HG03442 (cell line): ENCODE results near the gene UCMA.
"Not testable (repeated sequence)": the region's sequence is repeated elsewhere in the genome, so short reads cannot be mapped to it uniquely, and the experiment has no call there.

Source experiments
- ATAC-seq: cut with Tn5 transposase; IDR thresholded peaks from one replicate; pipeline ENCODE4 v1.9.1; 2021; ENCODE audit warnings: mild to moderate bottlenecking, moderate library complexity; ENCODE audit not compliant: unreplicated experiment

The UCMA gene, protein sequence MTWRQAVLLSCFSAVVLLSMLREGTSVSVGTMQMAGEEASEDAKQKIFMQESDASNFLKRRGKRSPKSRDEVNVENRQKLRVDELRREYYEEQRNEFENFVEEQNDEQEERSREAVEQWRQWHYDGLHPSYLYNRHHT

DNA sequence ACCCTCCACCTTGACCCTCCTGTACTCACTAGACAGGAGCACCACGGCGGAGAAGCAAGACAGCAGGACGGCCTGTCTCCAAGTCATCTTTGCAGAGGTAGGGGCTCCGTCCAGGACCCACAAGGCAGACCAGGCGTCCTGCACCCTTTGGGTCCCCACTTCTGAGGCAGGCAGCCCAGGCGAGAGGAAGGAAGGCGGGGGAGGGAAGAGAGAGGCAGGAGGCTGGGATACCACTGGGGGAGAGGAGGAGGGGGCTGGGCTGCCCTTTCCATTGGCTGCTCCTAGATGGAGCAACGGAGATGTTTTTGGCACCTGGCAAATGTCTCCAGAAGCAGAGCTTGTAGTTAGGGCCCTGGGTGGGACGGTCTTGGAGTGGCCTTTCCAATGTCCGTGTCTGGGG is at the start of gene UCMA:
UCMA (minus strand) TSS at position 203 of the 400 bp plus-strand sequence; CDS start at position 87, 116 bp downstream.
- no peak for ATAC-seq

- ATAC-seq, result not testable (repeated sequence)
Measured at GRCh38 chr10:13282348-13282747, 48.2 kb upstream of the UCMA start.

DNA sequence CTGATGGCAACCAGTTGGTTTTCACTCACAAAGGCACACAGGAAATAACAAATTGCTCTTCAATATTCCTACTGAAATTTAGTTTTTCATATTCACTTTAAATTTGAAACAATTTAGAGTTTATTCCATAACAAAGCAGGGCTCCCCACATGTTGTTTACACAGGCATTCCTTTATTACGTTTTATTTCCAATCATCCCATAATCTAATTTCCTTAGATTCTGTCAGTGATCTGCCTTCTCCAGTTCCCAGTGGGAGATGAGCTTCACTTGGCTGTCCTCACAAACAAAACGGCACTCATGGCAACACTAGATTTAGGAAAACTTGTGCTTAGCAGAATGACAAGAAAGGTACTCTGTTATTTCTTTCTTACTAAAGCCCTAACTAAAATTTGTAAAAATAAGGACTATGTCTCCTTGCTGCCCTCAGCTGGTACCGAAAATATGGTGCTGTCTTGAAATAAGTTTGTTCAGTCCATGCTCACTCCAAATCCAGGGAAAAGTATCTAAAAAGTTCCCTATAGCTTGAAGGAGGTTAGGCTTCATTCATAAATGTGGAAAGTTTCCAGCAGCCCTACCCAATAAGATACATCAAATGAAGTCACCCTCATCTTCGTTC is 42.7 kb upstream of the UCMA start:
- ATAC-seq, result no peak

DNA sequence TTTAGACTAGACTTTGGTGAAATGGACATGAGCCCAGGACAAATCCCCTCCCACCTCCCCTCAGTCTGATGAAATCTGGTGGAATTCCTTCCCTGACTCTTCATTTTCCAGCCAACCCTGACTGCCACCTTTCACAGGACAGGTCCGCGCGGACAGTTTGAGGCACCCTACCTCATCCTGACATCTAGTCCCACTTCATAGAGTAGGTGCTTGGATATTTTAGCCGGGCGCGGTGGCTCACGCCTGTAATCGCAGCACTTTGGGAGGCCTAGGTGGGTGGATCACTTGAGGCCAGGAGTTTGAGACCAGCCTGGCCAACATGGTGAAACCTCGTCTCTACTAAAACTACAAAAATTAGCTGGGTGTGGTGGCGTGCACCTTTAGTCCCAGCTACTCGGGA is 42.0 kb upstream of the UCMA start:
- ATAC-seq, result not testable (repeated sequence)

DNA sequence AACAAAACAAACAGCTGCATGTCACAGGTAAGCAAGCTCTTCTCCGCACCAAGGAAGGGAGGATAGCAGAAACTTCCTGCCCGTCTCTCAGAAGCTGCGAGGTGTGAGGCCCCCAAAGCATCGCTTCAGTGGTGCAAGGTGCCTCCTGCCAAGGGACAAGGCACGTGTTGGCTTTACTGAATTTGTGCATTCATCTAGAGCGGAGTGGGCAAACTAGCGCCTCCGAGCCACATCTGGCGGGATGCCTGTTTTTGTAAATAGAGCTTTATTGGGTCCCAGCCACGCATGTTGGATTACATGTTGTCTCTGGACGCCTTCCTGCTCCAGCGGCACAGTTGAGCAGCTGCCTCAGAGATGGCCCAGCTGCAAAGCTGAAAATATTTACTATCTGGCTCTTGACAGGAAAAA is 38.0 kb upstream of the UCMA start:
- no peak for ATAC-seq

DNA sequence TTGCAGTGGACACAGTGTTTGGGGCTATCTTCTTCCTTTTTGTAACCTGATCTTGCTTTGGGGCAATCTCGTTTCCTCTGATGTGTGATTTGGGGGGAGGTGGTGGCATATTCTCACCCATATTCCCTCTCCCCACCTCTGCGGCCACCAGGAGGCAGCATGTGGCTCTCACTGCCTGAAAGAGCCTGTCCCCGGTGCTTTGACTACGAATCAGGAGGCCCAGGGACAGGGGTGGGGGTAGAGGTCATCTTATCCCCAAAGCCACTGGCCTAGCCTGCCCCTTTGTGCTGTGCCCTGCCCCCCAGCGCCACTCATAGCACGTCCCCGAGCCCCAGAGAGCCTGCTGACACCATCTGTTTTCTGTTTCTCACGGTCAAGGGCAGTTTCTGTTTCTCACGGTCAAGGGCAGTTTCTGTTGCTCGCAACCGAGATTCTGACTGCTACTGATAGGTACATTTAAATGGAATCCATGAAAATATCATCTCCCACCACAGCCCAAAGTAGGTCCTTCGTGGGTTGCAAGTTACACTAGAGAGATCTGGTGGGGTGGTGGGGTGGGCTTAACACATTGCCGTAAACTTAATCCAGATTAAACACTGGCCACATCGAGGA is 37.5 kb upstream of the UCMA start:
- peak; percentile 84 for ATAC-seq

DNA sequence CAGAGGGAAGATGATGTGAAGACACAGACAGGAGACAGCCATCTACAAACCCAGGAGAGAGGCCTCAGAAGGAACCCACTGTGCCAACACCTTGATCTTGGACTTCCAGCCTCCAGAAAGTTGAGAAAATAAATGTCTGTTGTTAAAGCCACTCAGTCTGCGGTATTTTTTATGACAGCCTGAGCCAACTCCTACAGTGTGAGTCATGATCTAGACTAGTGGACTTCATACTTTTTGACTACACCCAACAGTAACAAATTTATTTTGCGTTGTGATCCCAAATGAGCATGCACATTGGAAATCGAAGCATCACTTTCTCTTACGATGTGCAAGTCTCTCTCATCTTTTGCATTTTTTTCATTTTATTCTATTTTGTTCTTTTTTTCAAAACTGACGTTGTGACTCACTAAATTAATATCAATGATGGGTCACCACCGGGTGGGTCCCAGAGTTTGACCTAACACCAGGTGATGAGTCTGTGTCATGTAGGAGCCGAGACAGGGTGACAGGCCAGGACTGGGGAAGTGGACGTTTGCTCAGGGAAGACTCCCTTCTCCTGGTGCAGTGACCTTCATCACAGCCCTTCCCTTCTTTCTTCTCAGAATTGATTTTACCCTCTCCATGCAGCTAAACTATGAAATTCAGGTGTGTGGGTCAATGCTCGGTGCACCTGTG is 36.8 kb upstream of the UCMA start:
- peak; percentile 7 for ATAC-seq

- no peak for ATAC-seq
Measured at GRCh38 chr10:13268841-13269240, 34.7 kb upstream of the UCMA start.

GRCh38 chr10:13268310-13268709 is 34.1 kb upstream of the UCMA start:
- no peak for ATAC-seq

GRCh38 chr10:13263591-13263990 is 29.4 kb upstream of the UCMA start:
- ATAC-seq, result no peak

GRCh38 chr10:13262433-13262832 is 28.3 kb upstream of the UCMA start:
- no peak for ATAC-seq

GRCh38 chr10:13257621-13258140 is 23.5 kb upstream of the UCMA start:
- no peak for ATAC-seq

GRCh38 chr10:13256627-13257026 is 22.5 kb upstream of the UCMA start:
- ATAC-seq, result no peak

GRCh38 chr10:13253726-13254125 is 19.6 kb upstream of the UCMA start:
- ATAC-seq, result no peak

GRCh38 chr10:13247784-13248183 is 13.6 kb upstream of the UCMA start:
- no peak for ATAC-seq

DNA sequence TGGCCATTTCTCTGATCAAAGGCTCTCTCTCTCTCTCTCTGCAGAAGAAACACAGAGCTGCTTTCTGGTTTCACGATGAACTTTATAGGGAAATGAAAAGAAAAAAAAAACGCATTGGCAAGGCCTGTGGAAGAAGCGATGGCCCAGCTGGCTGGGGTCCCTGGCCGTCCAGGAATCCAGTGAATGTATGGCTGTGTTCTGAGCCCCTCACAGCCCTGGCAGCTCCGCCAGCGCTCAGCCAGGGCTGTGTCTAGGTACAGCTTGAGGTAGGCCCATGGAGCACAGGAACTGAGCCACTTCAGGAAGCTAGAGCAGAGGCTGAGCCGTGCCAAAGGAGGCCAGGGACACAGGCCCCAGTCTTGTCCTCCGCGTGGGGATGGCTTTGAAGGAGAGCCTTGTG is 13.1 kb upstream of the UCMA start:
- no peak for ATAC-seq

- ATAC-seq, result not testable (repeated sequence)
Measured at GRCh38 chr10:13242260-13242659, 8.1 kb upstream of the UCMA start.

DNA sequence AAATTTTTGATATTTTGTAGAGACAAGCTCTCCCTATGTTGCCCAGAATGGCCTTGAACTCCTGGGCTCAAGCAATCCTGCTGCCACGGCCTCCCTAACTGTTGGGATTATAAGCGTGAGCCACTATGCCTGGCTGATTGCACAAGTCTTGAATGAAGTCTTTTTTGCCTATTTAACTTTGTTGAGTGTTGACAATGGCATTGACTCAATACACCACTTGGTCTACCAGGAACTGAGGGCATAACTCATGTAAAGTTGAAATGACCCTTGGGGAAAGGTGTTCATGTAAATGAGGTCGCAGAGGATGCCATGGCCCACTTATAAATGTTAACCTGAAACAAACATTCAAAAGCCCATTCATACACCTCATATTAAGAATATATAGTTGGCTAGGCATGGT is 7.4 kb upstream of the UCMA start:
- no peak for ATAC-seq

DNA sequence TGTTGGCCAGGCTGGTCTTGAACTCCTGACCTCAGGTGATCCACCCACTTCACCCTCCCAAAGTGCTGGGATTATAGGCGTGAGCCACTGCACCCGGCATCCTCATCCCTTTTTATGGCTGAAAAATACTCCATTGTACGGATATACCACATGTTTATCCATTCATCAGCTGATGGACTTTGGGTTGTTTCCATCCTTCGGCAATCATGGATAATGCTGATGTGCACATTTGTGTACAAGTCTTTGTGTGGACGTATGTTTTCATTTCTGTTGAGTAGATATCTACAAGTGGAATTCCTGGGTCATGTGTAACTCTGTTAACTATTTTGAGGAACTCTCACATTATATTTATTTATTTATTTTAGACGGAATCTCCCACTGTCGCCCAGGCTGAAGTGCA is 5.7 kb upstream of the UCMA start:
- ATAC-seq, result no peak

GRCh38 chr10:13238271-13239077 is 4.3 kb upstream of the UCMA start:
- ATAC-seq, result no peak

- no peak for ATAC-seq
Measured at GRCh38 chr10:13236638-13237037, 2.5 kb upstream of the UCMA start.
